22Rv1 (cell line): ENCODE results near the gene CISD3.

Experiments
- H3K27ac ChIP-seq: fragments of 450-650 bp; 2 replicates; pipeline ENCODE4 v1.5.1; 2017
- ZFX ChIP-seq: fragments of 450-650 bp; IDR thresholded peaks from 2 replicates; pipeline ENCODE4 v1.6.1; 2017; ENCODE audit warnings: antibody characterized with exemption, borderline replicate concordance
- TF ChIP-seq, protein P1 (sequence below): fragments of 450-650 bp; IDR thresholded peaks from 2 replicates; pipeline ENCODE4 v1.5.1; 2017; ENCODE audit warnings: mild to moderate bottlenecking

Gene CISD3

DNA sequence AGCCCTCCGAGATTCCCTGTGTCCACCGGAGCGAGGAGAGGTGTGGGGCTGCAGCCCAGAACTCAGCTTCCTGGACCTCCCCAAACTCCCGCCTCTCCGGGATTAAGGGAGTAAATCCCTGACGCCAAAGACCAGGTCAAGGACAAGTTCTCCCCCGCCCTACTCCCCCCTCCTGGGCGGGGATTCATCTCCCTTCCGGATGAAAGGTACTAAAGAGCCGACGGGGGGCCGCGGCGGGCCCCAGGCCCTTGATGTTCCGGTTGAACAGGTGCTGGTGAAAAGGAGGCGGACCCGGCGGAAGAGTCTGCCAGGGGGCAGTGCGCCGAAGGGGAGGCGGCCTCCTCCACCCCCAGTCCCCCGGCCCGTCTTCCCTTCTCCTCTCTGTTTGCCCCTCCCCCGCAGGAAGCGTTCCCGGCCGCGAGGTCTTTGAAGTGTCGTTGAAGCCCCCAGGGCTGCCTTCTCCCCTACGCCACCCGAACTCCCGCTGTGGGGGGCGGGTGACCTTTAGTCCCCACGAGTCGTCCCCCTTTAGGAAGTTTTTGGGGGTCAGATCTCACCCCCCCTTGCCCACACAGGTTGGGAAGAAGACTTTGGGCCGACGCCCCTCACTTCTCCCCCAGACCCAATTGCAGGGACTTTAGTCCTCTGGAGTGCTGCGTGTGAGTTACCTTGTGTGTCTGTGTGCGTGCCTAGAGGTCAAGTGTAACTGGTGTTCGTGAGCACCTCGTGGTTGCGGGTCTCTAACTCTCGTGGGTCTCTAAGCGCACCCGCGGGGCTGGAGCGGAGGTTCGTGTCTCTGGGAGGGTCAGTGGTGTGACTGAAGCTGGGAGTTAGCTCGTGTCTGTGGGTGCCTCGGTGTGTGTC, 26.2 kb upstream of the CISD3 start:
- H3K27ac ChIP-seq, result peak overlapping the region; percentile 97
- TF ChIP-seq, protein P1, sequence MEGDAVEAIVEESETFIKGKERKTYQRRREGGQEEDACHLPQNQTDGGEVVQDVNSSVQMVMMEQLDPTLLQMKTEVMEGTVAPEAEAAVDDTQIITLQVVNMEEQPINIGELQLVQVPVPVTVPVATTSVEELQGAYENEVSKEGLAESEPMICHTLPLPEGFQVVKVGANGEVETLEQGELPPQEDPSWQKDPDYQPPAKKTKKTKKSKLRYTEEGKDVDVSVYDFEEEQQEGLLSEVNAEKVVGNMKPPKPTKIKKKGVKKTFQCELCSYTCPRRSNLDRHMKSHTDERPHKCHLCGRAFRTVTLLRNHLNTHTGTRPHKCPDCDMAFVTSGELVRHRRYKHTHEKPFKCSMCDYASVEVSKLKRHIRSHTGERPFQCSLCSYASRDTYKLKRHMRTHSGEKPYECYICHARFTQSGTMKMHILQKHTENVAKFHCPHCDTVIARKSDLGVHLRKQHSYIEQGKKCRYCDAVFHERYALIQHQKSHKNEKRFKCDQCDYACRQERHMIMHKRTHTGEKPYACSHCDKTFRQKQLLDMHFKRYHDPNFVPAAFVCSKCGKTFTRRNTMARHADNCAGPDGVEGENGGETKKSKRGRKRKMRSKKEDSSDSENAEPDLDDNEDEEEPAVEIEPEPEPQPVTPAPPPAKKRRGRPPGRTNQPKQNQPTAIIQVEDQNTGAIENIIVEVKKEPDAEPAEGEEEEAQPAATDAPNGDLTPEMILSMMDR, result no peak
- TF ChIP-seq ZFX, result no peak

DNA sequence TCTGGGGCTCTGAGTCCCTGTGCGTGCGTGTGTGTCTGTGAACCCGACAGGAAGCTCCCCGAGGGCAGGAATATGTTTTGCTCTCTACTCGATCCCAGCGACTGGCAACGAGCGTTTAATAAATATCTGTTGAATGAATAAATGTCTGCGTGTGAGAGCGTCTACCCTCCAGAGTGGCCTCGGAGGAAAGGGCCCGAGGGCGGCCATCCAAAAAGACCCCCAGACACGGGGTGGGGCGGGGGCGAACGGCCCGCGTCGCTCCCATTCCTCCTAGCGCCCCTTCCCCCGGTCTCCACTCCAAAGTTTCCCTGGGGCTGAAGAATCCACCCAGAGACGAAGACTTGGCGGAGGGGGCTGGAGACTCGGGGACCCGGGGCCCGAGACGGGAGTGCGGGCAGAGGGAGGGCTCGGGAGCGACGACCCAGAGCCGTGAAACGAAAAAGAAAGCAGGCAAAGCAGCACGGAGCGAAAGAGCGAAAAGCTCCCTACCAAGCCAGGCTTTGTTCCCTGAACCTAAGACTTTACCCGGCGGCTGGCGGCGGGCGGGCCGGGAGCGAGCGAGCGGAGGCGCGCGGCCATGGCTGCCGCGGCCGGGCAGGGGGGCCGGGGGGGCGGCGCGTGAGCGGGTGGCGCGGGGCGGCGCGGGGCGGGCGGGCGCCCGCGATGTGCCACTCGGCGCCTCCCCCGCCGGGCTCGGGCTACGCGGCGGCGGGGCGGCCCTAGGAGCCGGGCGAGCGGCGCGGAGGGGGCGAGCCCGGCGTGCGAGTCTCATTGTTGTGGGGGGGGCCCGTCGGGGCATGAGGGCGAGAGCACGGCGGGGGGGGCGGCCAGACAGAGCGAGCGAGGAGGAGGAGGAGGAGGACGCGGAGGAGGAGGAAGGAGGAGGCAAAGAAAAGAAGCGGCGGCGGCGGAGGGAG, 25.3 kb upstream of the CISD3 start, which contains the start of gene MLLT6:
Gene MLLT6, plus strand, starts transcription at position 668 of the 917 bp plus-strand sequence. CDS start 360 bp downstream, outside the sequence.
- peak within 1 kb of the TSS; percentile 97 for H3K27ac ChIP-seq
- TF ChIP-seq, protein P1, result no peak
- no peak for TF ChIP-seq ZFX

GRCh38 chr17:38705523-38705802, 24.7 kb upstream of the CISD3 start:
- H3K27ac ChIP-seq, result peak overlapping the region; percentile 97
- TF ChIP-seq, protein P1, result no peak
- no peak for TF ChIP-seq ZFX

DNA sequence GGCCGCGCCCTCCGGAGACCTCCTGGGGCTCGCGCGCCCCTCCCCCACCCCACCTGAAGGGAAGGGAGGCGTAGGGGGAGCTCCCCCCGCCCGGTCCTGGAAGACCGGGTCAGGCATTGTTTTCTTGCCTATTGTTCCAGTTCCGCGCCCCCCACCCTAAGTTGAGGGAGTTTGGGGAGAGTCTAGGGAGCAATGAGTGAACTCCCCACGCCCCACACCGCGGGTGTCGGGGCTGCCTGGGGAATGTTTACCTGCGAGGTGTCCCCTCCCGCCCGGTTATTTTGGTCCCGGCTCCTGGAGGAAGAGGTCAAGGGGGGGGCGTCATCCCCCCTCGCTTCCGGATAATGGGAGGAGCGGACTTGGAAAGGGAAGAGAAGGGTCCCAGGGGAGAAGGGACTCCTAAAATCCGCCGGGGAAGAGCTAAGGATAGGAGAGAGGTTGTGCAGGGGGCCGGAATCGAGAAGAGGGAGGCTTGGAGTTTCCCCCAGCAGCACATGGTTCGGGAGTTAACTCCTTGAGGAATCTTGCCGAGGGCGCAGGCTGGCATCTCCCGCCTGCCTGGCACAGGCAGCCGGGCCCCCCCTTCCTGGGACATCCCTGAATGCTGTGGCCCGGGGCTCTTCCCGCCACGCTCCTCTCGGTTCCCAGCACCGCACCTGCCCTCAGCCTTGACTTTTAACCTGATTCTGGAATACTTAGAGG, 24.2 kb upstream of the CISD3 start:
- H3K27ac ChIP-seq, result peak overlapping the region; percentile 97

DNA sequence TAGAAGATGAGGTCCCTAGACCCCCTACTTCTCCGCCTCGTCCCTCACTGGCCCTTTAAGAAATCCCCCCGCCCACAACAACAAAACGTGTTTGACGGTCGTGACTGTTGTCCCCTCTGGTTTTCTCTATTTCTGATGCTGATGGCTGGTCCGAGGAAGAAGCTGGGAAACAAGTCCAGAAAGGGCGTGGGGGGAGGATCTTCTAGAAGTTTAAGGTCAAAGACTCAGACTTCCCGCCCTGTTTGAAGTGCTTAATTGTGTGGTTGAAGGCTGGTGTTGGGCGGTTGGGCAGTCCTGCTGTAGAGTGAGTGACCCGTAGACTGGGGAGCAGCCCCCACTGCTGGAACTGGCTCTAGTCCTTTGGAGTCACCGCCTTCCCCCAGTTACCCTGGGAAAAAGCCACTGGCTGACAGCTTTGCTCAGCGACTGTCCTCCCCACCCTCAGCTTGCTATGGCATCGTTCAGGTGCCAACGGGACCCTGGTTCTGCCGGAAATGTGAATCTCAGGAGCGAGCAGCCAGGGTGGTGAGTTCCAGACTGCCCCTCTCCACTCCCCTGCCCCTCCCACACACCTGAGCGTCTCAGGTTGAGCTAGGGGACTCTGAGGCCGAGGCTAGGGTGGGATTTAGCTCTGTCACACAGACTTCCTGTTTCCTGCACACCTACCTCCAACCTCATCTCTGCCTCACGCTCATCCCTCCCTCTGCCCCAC, 23.5 kb upstream of the CISD3 start:
- no peak for TF ChIP-seq ZFX
- TF ChIP-seq, protein P1, result no peak
- H3K27ac ChIP-seq, result peak overlapping the region; percentile 97

More for the DNA sequence above, 24.2 kb upstream of the CISD3 start:
- TF ChIP-seq, protein P1, result no peak
- TF ChIP-seq ZFX, result no peak

- peak overlapping the region; percentile 97; the same call in 1 of the 2 replicates for H3K27ac ChIP-seq
- TF ChIP-seq, protein P1, result no peak
- no peak for TF ChIP-seq ZFX
Observed at GRCh38 chr17:38707678-38708351, 22.3 kb upstream of the CISD3 start.
